Stimulated activated naive CD8-positive, alpha-beta T cell treated with anti-CD3 and anti-CD28 coated beads, Interleukin-15, Interleukin-2, amounts not matched to agents 100 ng/mL and 50 ng/mL, for 24 hours (primary cell): ENCODE measurements around the gene SLC6A3.

Experiments
- H3K27ac Mint-ChIP-seq: one replicate; pipeline ENCODE4 v1.8.0; 2021; ENCODE audit warnings: mild to moderate bottlenecking, mixed read lengths
- H3K27me3 Mint-ChIP-seq: one replicate; pipeline ENCODE4 v1.8.0; 2021; ENCODE audit warnings: mixed read lengths
- H3K36me3 Mint-ChIP-seq: one replicate; pipeline ENCODE4 v1.8.0; 2021; ENCODE audit warnings: low read depth, mixed read lengths
- H3K4me1 Mint-ChIP-seq: one replicate; pipeline ENCODE4 v1.8.0; 2021; ENCODE audit warnings: low read depth, mixed read lengths
- H3K4me3 Mint-ChIP-seq: one replicate; pipeline ENCODE4 v1.8.0; 2021; ENCODE audit warnings: mild to moderate bottlenecking, mixed read lengths
- H3K9me3 Mint-ChIP-seq: one replicate; pipeline ENCODE4 v1.8.0; 2021; ENCODE audit warnings: mixed read lengths

The SLC6A3 gene

GRCh38 chr5:1352231-1353219 lies 92.7 kb downstream of the SLC6A3 start:
- Mint-ChIP-seq H3K36me3 (no peaks in the 10 kb centered on the region), H3K9me3 (no peaks in the 10 kb centered on the region), H3K4me3 (no peak overlapping the region), H3K27me3 (no peaks in the 10 kb centered on the region), H3K4me1 (no peaks in the 10 kb centered on the region), H3K27ac (no peak overlapping the region)

- Mint-ChIP-seq H3K4me3 (no peak overlapping the region), H3K27ac (no peak overlapping the region), H3K27me3 (no peaks in the 10 kb centered on the region), H3K9me3 (no peaks in the 10 kb centered on the region), H3K36me3 (no peaks in the 10 kb centered on the region), H3K4me1 (peaks cover 3% of the 10 kb centered on the region)
These were observed 94.1 kb downstream of the SLC6A3 start for GRCh38 chr5:1351156-1351555.

GRCh38 chr5:1349246-1349645 lies 96.0 kb downstream of the SLC6A3 start:
- Mint-ChIP-seq H3K27me3 (no peaks in the 10 kb centered on the region), H3K9me3 (no peaks in the 10 kb centered on the region), H3K4me1 (peaks cover 10% of the 10 kb centered on the region), H3K36me3 (peaks cover 1% of the 10 kb centered on the region), H3K4me3 (no peak overlapping the region), H3K27ac (no peak overlapping the region)

- H3K36me3 Mint-ChIP-seq = peaks cover 5% of the 10 kb centered on the region
- H3K27ac Mint-ChIP-seq = no peak overlapping the region
- no peaks in the 10 kb centered on the region for H3K9me3 Mint-ChIP-seq
- H3K4me3 Mint-ChIP-seq = no peak overlapping the region
- H3K27me3 Mint-ChIP-seq = no peaks in the 10 kb centered on the region
- H3K4me1 Mint-ChIP-seq = peaks cover 13% of the 10 kb centered on the region
These were observed 96.3 kb downstream of the SLC6A3 start for GRCh38 chr5:1348986-1349245.

- H3K9me3 Mint-ChIP-seq = no peaks in the 10 kb centered on the region
- H3K36me3 Mint-ChIP-seq = peaks cover 13% of the 10 kb centered on the region
- no peak overlapping the region for H3K27ac Mint-ChIP-seq
- H3K27me3 Mint-ChIP-seq = no peaks in the 10 kb centered on the region
- H3K4me1 Mint-ChIP-seq = peaks cover 24% of the 10 kb centered on the region
- no peak overlapping the region for H3K4me3 Mint-ChIP-seq
These were observed 97.7 kb downstream of the SLC6A3 start for GRCh38 chr5:1347571-1347970.

- Mint-ChIP-seq H3K4me3 (peak overlapping the region; percentile 85), H3K36me3 (peaks cover 20% of the 10 kb centered on the region), H3K4me1 (peaks cover 26% of the 10 kb centered on the region), H3K27ac (no peak overlapping the region), H3K27me3 (no peaks in the 10 kb centered on the region), H3K9me3 (no peaks in the 10 kb centered on the region)
These were observed 98.4 kb downstream of the SLC6A3 start for GRCh38 chr5:1346627-1347440.

- peaks cover 30% of the 10 kb centered on the region for H3K4me1 Mint-ChIP-seq
- H3K4me3 Mint-ChIP-seq = peak overlapping the region; percentile 85
- no peaks in the 10 kb centered on the region for H3K27me3 Mint-ChIP-seq
- H3K9me3 Mint-ChIP-seq = no peaks in the 10 kb centered on the region
- H3K27ac Mint-ChIP-seq = peak overlapping the region; percentile 65
- peaks cover 28% of the 10 kb centered on the region for H3K36me3 Mint-ChIP-seq
These were observed 99.2 kb downstream of the SLC6A3 start for GRCh38 chr5:1345876-1346626.

GRCh38 chr5:1344975-1345838 lies 100.0 kb downstream of the SLC6A3 start, which contains the start of gene CLPTM1L:
Gene CLPTM1L, minus strand, starts transcription at chr5:1345099. Its CDS starts 258 bp downstream, at chr5:1344841.
- Mint-ChIP-seq H3K27ac (peak within 1 kb of the TSS; percentile 92), H3K36me3 (peaks cover 36% of the 10 kb centered on the region), H3K4me1 (peaks cover 30% of the 10 kb centered on the region), H3K4me3 (peak within 1 kb of the TSS; percentile 89), H3K27me3 (no peaks in the 10 kb centered on the region), H3K9me3 (no peaks in the 10 kb centered on the region)

GRCh38 chr5:1343931-1344901 lies 101.0 kb downstream of the SLC6A3 start:
- H3K27me3 Mint-ChIP-seq = no peaks in the 10 kb centered on the region

GRCh38 chr5:1343315-1343751 lies 101.9 kb downstream of the SLC6A3 start:
- peak overlapping the region; percentile 75 for H3K27ac Mint-ChIP-seq
- peaks cover 30% of the 10 kb centered on the region for H3K4me1 Mint-ChIP-seq
- no peaks in the 10 kb centered on the region for H3K9me3 Mint-ChIP-seq
- no peaks in the 10 kb centered on the region for H3K27me3 Mint-ChIP-seq
- peak overlapping the region; percentile 89 for H3K4me3 Mint-ChIP-seq
- peaks cover 40% of the 10 kb centered on the region for H3K36me3 Mint-ChIP-seq

More at GRCh38 chr5:1343931-1344901, 101.0 kb downstream of the SLC6A3 start:
- H3K36me3 Mint-ChIP-seq = peaks cover 40% of the 10 kb centered on the region
- H3K27ac Mint-ChIP-seq = peak overlapping the region; percentile 92
- H3K4me3 Mint-ChIP-seq = peak overlapping the region; percentile 89
- H3K9me3 Mint-ChIP-seq = no peaks in the 10 kb centered on the region
- peaks cover 30% of the 10 kb centered on the region for H3K4me1 Mint-ChIP-seq
